Measurements from ENCODE around the gene VGF.
"Not testable (repeated sequence)": the region's sequence is repeated elsewhere in the genome, so short reads cannot be mapped to it uniquely, and the experiment has no call there.

VGF gene

DNA sequence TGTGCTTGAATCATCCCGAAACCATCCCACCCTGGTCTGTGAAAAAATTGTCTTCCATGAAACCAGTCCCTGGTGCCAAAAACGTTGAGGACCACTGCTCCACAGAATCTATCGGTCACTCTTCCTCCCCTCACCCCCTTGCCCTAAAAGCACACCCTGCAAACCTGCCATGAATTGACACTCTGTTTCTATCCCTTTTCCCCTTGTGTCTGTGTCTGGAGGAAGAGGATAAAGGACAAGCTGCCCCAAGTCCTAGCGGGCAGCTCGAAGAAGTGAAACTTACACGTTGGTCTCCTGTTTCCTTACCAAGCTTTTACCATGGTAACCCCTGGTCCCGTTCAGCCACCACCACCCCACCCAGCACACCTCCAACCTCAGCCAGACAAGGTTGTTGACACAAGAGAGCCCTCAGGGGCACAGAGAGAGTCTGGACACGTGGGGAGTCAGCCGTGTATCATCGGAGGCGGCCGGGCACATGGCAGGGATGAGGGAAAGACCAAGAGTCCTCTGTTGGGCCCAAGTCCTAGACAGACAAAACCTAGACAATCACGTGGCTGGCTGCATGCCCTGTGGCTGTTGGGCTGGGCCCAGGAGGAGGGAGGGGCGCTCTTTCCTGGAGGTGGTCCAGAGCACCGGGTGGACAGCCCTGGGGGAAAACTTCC, 39.2 kb downstream of the VGF start:
- H3K4me3 ChIP-seq (replicated peaks; ENCODE audit: low read depth, low read length), result peak overlapping the region; percentile 94
- DNase-seq (ENCODE audit: low read depth), result peak; percentile 94
- TF ChIP-seq, protein P1, sequence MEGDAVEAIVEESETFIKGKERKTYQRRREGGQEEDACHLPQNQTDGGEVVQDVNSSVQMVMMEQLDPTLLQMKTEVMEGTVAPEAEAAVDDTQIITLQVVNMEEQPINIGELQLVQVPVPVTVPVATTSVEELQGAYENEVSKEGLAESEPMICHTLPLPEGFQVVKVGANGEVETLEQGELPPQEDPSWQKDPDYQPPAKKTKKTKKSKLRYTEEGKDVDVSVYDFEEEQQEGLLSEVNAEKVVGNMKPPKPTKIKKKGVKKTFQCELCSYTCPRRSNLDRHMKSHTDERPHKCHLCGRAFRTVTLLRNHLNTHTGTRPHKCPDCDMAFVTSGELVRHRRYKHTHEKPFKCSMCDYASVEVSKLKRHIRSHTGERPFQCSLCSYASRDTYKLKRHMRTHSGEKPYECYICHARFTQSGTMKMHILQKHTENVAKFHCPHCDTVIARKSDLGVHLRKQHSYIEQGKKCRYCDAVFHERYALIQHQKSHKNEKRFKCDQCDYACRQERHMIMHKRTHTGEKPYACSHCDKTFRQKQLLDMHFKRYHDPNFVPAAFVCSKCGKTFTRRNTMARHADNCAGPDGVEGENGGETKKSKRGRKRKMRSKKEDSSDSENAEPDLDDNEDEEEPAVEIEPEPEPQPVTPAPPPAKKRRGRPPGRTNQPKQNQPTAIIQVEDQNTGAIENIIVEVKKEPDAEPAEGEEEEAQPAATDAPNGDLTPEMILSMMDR (IDR thresholded peaks at IDR 0.05; ENCODE audit: low read length, missing control alignments), result peak; percentile 9

DNA sequence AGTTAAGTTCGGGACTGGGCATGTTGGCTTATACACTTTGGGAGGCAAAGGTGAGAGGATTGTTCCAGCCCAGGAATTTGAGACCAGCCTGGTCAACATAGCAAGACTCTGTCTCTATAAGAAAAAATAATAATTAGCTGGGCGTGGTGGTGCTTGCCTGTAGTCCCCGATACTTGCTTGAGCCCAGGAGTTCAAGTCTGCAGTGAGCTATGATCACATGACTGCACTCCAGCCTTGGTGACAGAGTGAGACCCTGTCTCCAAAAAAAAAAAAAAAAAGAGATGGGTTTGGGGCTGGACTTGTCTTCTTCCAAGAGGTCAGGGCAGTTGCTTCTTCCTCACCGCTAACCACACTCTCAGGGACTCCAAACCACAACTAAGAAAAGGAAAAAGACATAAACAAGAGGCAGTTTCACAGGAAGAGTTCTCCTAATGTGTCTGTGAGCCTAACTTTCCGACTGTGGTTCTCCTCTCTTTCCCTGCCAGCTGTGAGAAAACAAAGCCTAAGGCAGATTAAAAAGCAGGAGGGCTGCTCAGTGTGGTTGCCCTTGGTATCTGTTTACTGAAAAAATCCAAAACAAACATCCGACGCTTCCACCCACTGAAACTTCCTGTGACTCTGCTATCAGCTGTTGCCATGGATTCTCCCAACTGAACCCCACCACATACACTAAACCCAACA, 40.9 kb downstream of the VGF start:
- TF ChIP-seq, protein P1 (IDR thresholded peaks at IDR 0.05; ENCODE audit: low read length, missing control alignments), result no peak
- peak; percentile 92 for DNase-seq (ENCODE audit: low read depth)
- H3K4me3 ChIP-seq (replicated peaks; ENCODE audit: low read depth, low read length), result no peak overlapping the region

DNA sequence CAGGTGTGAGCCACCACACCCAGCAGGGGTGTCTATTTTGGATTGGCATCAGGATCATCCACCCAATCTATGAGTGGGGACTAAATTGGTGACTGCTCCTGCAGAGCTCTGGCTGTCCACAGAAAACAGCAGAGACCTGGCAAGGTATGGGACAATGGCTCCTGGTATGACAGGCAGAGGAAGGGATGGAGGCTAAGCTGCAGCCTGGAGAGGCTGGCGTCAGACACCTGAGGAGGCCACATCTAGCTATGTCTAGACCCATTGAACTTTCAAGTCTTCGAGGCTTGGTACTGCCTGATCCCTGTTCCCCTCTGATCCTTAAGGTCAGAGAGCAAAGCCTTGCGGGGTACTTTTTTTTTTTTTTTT, 41.7 kb downstream of the VGF start:
- TF ChIP-seq, protein P1 (IDR thresholded peaks at IDR 0.05; ENCODE audit: low read length, missing control alignments), result no peak
- no peak overlapping the region for H3K4me3 ChIP-seq (replicated peaks; ENCODE audit: low read depth, low read length)
- DNase-seq (ENCODE audit: low read depth), result no peak

DNA sequence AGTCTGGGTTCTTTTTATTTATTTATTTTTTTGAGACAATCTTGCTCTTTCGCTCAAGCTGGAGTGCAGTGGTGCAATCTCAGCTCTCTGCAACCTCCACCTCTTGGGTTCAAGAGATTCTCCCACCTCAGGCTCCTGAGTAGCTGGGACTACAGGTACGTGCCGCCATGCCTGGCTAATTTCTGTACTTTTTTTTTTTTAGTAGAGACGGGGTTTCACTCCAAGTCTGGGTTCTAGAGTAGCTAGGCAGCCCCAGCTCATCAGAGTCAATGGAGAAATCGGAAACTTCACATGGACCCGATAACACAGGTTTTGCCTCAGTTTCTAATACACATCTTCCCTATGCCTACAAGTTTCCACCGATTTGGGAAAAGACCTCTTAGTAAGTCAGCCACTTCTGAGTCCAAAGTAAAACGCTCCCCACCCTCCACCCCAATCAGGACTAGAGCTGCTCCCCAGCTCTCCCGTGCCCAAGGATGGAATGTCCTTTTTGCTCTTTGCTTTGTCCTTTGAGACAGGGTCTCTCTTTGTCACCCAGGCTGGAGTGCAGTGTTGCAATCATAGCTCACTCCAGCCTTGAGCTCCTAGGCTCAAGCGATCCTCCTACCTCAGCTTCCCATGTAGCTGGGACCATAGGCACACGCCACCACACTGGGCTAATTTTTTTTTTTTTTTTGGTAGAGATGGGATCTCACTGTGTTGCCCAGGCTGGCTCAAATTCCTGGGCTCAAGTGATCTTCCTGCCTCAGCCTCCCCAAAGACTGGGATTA, 42.3 kb downstream of the VGF start:
- DNase-seq (ENCODE audit: low read depth), result no peak
- TF ChIP-seq, protein P1 (IDR thresholded peaks at IDR 0.05; ENCODE audit: low read length, missing control alignments), result no peak
- H3K4me3 ChIP-seq (replicated peaks; ENCODE audit: low read depth, low read length), result peak overlapping the region; percentile 36

DNA sequence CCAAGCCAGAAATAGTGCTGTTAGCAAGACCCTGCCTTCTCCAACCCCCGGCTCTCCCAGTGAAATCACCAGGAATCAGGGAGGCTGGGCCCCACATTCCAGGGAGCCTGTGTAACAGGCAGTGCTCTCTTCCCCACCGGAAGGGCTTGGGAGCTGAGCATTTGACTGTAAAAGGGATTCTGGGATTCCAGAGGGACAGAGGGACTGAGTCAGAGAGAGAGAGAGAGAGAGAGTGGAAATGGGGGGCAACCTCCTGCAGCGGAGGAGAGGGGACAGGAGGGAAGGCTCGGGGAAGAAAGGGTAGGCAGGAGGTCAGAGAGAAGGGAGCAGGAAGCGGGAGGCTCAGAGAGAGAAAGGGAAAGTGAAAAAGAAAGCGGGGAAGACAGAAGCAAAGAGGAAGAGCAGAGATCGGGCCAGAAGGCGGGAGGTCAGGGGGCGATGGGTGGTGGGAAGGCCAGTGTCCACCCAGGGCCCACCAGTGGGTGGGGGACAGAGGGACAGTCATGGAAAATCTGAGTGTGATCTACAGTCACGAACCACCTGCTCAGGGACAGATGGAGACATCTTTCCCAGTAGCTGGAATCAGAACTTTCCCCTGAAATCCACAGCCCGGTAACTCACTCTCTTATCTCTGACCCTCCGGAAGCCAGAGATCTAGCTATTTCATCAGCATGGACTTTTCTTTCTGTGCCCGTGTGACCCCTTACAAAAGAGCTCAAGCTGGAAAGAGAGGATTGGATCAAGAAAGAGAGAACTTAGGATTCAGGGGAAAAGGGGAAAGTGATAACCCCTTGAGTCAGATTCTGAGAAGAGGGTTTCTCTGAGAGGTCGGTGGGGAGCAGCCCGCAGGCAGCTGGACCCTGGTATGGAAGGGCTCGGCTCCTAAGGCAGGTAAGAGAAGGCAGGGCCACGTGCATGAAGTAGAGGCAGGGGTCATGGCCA, 43.1 kb downstream of the VGF start:
- peak; percentile 99 for DNase-seq (ENCODE audit: low read depth)
- H3K4me3 ChIP-seq (replicated peaks; ENCODE audit: low read depth, low read length), result peak overlapping the region; percentile 36
- TF ChIP-seq, protein P1 (IDR thresholded peaks at IDR 0.05; ENCODE audit: low read length, missing control alignments), result no peak

DNA sequence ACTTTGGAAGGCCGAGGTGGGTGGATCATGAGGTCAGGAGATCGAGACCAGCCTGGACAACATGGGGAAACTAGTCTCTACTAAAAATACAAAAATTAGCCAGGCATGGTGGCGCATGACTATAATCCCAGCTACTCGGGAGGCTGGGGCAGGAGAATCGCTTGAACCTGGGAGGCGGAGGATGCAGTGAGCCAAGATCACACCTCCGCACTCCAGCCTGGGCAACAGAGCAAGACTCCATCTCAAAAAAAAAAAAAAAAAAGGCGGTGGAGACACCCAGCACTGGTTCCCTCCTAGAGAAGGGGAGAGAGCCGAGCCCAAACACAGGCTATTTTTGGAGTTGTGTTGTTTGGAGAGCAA, 43.8 kb downstream of the VGF start:
- not testable (repeated sequence) for H3K4me3 ChIP-seq (replicated peaks; ENCODE audit: low read depth, low read length); DNase-seq (ENCODE audit: low read depth)

Data from fibroblast of pulmonary artery (primary cell).